HL-60/S4 treated with retinoic acid at 250 ng/mL for 4 days and 3 days (cell line): Measurements from ENCODE around the gene UBAC2.
"Not testable (repeated sequence)": the region's sequence is repeated elsewhere in the genome, so short reads cannot be mapped to it uniquely, and the experiment has no call there.

ENCODE experiments used
- in situ Hi-C: fragments of 300-500 bp; cut with MboI; formaldehyde crosslinking; loops from 2 replicates; pipeline ENCODE4 v1.7.0; 2022; ENCODE audit warnings: low sequenced_read_pairs

The UBAC2 gene

GRCh38 chr13:99385940-99386339 is 185.3 kb downstream of the UBAC2 start:
- in situ Hi-C loops: loop anchor here (5.0 kb wide), 1 partner anchor 51 kb away; no protein-coding TSS in a partner anchor

- in situ Hi-C loops: loop anchor here (5.0 kb wide), 1 partner anchor 51 kb away; no protein-coding TSS in a partner anchor
Measured at GRCh38 chr13:99386495-99386894, 185.8 kb downstream of the UBAC2 start.

GRCh38 chr13:99386911-99387788 is 186.5 kb downstream of the UBAC2 start:
- in situ Hi-C loops: loop anchor here (5.0 kb wide), 1 partner anchor 50 kb away; no protein-coding TSS in a partner anchor

- in situ Hi-C loops: loop anchor here (5.0 kb wide), 1 partner anchor 49 kb away; no protein-coding TSS in a partner anchor
Measured at GRCh38 chr13:99388334-99388923, 187.8 kb downstream of the UBAC2 start.

GRCh38 chr13:99389094-99389493 is 188.4 kb downstream of the UBAC2 start:
- in situ Hi-C loops: loop anchor here (5.0 kb wide), 1 partner anchor 48 kb away; no protein-coding TSS in a partner anchor

- in situ Hi-C loops: loop anchor here (5.0 kb wide), 1 partner anchor 48 kb away; no protein-coding TSS in a partner anchor
Measured at GRCh38 chr13:99389520-99390304, 189.1 kb downstream of the UBAC2 start.

GRCh38 chr13:99390601-99391000 is 189.9 kb downstream of the UBAC2 start:
- in situ Hi-C loops: no loop called here

- in situ Hi-C loops: no loop called here
Measured at GRCh38 chr13:99391781-99392469, 191.3 kb downstream of the UBAC2 start.

- in situ Hi-C loops: no loop called here
Measured at GRCh38 chr13:99392470-99393135, 191.9 kb downstream of the UBAC2 start.

GRCh38 chr13:99393391-99393790 is 192.7 kb downstream of the UBAC2 start:
- in situ Hi-C loops: not testable (repeated sequence)

GRCh38 chr13:99393791-99394735 is 193.4 kb downstream of the UBAC2 start:
- in situ Hi-C loops: no loop called here

- in situ Hi-C loops: no loop called here
Measured at GRCh38 chr13:99395436-99395835, 194.8 kb downstream of the UBAC2 start.

- in situ Hi-C loops: no loop called here
Measured at GRCh38 chr13:99396446-99396845, 195.8 kb downstream of the UBAC2 start.

- in situ Hi-C loops: no loop called here
Measured at GRCh38 chr13:99398071-99398470, 197.4 kb downstream of the UBAC2 start.

- in situ Hi-C loops: no loop called here
Measured at GRCh38 chr13:99398916-99399622, 198.4 kb downstream of the UBAC2 start.

- in situ Hi-C loops: no loop called here
Measured at GRCh38 chr13:99399623-99399974, 198.9 kb downstream of the UBAC2 start.

GRCh38 chr13:99403458-99403971 is 202.9 kb downstream of the UBAC2 start:
- in situ Hi-C loops: no loop called here
